H1 (cell line): ENCODE measurements around the gene ACVRL1. TPM values are rescaled to one million over a fixed set of nuclear protein-coding genes. Genes with fewer than 3 reads are reported as not detected.

Experiments
- CTCF ChIA-PET: fragments of 300-600 bp; sonication (Branson Sonifier 250); formaldehyde crosslinking; loops from one replicate; lab custom pipeline; 2021; ENCODE audit not compliant: partially characterized antibody; lab: Charles Lee
- POLR2A ChIA-PET: fragments of 300-600 bp; sonication (Branson Sonifier 250); formaldehyde crosslinking; loops from one replicate; lab custom pipeline; 2021; ENCODE audit warnings: inconsistent platforms; ENCODE audit not compliant: partially characterized antibody; lab: Charles Lee
- DNase-seq, 2 experiments: peaks; one replicate each; pipeline versions ENCODE4 v3.0.0 to v3.0.0-alpha.2; 2010 to 2022; ENCODE audit warnings: low spot score in 2 of 2, low read depth in 1 of 2, mixed read lengths in 1 of 2
- FAIRE-seq: peaks from 2 replicates; lab custom pipeline; 2011; peaks lifted over from hg19 to GRCh38; lab: Jason Lieb, UNC
- H2AFZ ChIP-seq: 2 replicates; pipeline ENCODE4 v1.8.1; 2012; ENCODE audit warnings: low read length, inconsistent platforms
- H2AK5ac ChIP-seq: 2 replicates; pipeline ENCODE4 v1.6.1; 2013; ENCODE audit warnings: low read depth, low read length
- H2BK120ac ChIP-seq: replicated peaks from 2 replicates; pipeline ENCODE3; 2013; ENCODE audit warnings: low read depth, low read length, inconsistent platforms
- H2BK12ac ChIP-seq: 2 replicates; pipeline ENCODE4 v1.6.1; 2013; ENCODE audit warnings: low read depth, low read length
- H2BK15ac ChIP-seq: 2 replicates; pipeline ENCODE4 v1.6.1; 2013; ENCODE audit warnings: low read length
- H2BK20ac ChIP-seq: 2 replicates; pipeline ENCODE4 v1.6.1; 2013; ENCODE audit warnings: low read length
- H2BK5ac ChIP-seq: 2 replicates; pipeline ENCODE4 v1.6.1; 2013; ENCODE audit warnings: low read depth, low read length
- H3K14ac ChIP-seq: 2 replicates; pipeline ENCODE4 v1.6.1; 2013; ENCODE audit warnings: inconsistent platforms; ENCODE audit not compliant: insufficient read length
- H3K18ac ChIP-seq: 2 replicates; pipeline ENCODE4 v1.6.1; 2013; ENCODE audit warnings: low read length; ENCODE audit errors: extremely low read depth
- H3K23ac ChIP-seq: 2 replicates; pipeline ENCODE4 v1.6.1; 2013; ENCODE audit warnings: inconsistent platforms; ENCODE audit not compliant: insufficient read length
- H3K23me2 ChIP-seq: 2 replicates; pipeline ENCODE4 v1.6.1; 2013; ENCODE audit warnings: low read depth, low read length
- H3K27ac ChIP-seq: 2 replicates; pipeline ENCODE4 v1.6.1; 2011; ENCODE audit warnings: low read depth, low read length, inconsistent platforms
- H3K27me3 ChIP-seq, 4 experiments: replicated peaks in 1 of 4; 1 replicate in 1 of 4; 2 replicates in 3 of 4; pipeline versions ENCODE4 v1.6.1 to v1.8.1; 2011 to 2013; ENCODE audit warnings: low read length in 3 of 4, mild to moderate bottlenecking in 3 of 4, inconsistent platforms in 2 of 4, mixed read lengths in 2 of 4, moderate library complexity in 1 of 4; ENCODE audit not compliant: control insufficient read depth in 3 of 4, insufficient read depth in 3 of 4; ENCODE audit errors: extremely low read depth in 1 of 4
- H3K36me3 ChIP-seq, 4 experiments: 2 replicates each; pipeline versions ENCODE4 v1.6.1 to v1.8.1; 2011 to 2013; ENCODE audit warnings: mild to moderate bottlenecking in 4 of 4, low read length in 3 of 4, moderate library complexity in 2 of 4, control low read depth in 1 of 4, inconsistent platforms in 1 of 4; ENCODE audit not compliant: insufficient read depth in 4 of 4, control insufficient read depth in 2 of 4
- H3K4ac ChIP-seq: replicated peaks from 2 replicates; pipeline ENCODE3; 2013; ENCODE audit warnings: low read length, low read depth, mixed read lengths, inconsistent platforms; ENCODE audit not compliant: insufficient read length
- H3K4me1 ChIP-seq, 4 experiments: replicated peaks in 1 of 4; 1 replicate in 1 of 4; 2 replicates in 3 of 4; pipeline versions ENCODE4 v1.6.1 to v1.8.1; 2011 to 2013; ENCODE audit warnings: low read length in 3 of 4, inconsistent platforms in 2 of 4, mixed read lengths in 1 of 4; ENCODE audit not compliant: insufficient read depth in 4 of 4, control insufficient read depth in 3 of 4
- H3K4me2 ChIP-seq, 2 experiments: 2 replicates each; pipeline versions ENCODE4 v1.6.1 to v1.8.1; 2011 to 2013; ENCODE audit warnings: low read depth in 2 of 2, low read length in 2 of 2, control low read depth in 1 of 2, inconsistent platforms in 1 of 2, mild to moderate bottlenecking in 1 of 2; ENCODE audit not compliant: insufficient read depth in 1 of 2
- H3K4me3 ChIP-seq, 4 experiments: fragments of 200-600, 300-600 bp in 1 of 4; sonication (generic), shearing (Covaris generic), sonication (Bioruptor Twin) in 1 of 4; 2 replicates each; pipeline versions ENCODE4 v1.5.1 to v1.8.1; 2011 to 2016; ENCODE audit warnings: low read length in 4 of 4, low read depth in 3 of 4, control low read depth in 2 of 4, inconsistent platforms in 2 of 4, mild to moderate bottlenecking in 2 of 4, mixed read lengths in 1 of 4, moderate library complexity in 1 of 4; ENCODE audit not compliant: insufficient read depth in 2 of 4; ENCODE audit errors: extremely low read depth in 1 of 4
- H3K56ac ChIP-seq: replicated peaks from 2 replicates; pipeline ENCODE3; 2013; ENCODE audit warnings: low read depth, mild to moderate bottlenecking, mixed read lengths, low read length, inconsistent platforms; ENCODE audit not compliant: insufficient read length
- H3K79me1 ChIP-seq: 2 replicates; pipeline ENCODE4 v1.6.1; 2013; ENCODE audit warnings: low read depth, low read length, control low read depth
- H3K79me2 ChIP-seq, 2 experiments: 2 replicates each; pipeline versions ENCODE4 v1.6.1 to v1.8.1; 2012 to 2013; ENCODE audit warnings: low read length in 2 of 2, mild to moderate bottlenecking in 2 of 2, inconsistent platforms in 1 of 2; ENCODE audit not compliant: insufficient read depth in 2 of 2, control insufficient read depth in 1 of 2
- H3K9ac ChIP-seq, 4 experiments: replicated peaks in 1 of 4; 1 replicate in 1 of 4; 2 replicates in 3 of 4; pipeline versions ENCODE4 v1.6.1 to v1.8.1; 2011 to 2013; ENCODE audit warnings: low read depth in 3 of 4, low read length in 3 of 4, control low read depth in 2 of 4, mild to moderate bottlenecking in 2 of 4, moderate library complexity in 2 of 4, inconsistent platforms in 1 of 4; ENCODE audit errors: extremely low read depth in 1 of 4
- H3K9me3 ChIP-seq, 2 experiments: 2 replicates each; pipeline versions ENCODE4 v1.6.1 to v1.8.1; 2012 to 2013; ENCODE audit warnings: mild to moderate bottlenecking in 2 of 2, moderate library complexity in 2 of 2, control low read depth in 1 of 2, inconsistent platforms in 1 of 2, low read depth in 1 of 2, low read length in 1 of 2, mixed read lengths in 1 of 2; ENCODE audit not compliant: insufficient read depth in 2 of 2
- H4K20me1 ChIP-seq, 2 experiments: replicated peaks in 1 of 2; 2 replicates each; pipeline versions ENCODE3 to v1.8.1; 2011 to 2013; ENCODE audit warnings: inconsistent platforms in 2 of 2, low read length in 2 of 2, mild to moderate bottlenecking in 1 of 2; ENCODE audit not compliant: insufficient read depth in 2 of 2, control insufficient read depth in 1 of 2
- H4K5ac ChIP-seq: 2 replicates; pipeline ENCODE4 v1.6.1; 2013; ENCODE audit warnings: low read length, low read depth, mixed read lengths, inconsistent platforms; ENCODE audit not compliant: insufficient read length
- H4K8ac ChIP-seq: 2 replicates; pipeline ENCODE4 v1.8.0; 2013; ENCODE audit warnings: mild to moderate bottlenecking, moderate library complexity, low read length, inconsistent platforms; ENCODE audit not compliant: insufficient read depth; ENCODE audit errors: extremely low read depth
- H4K91ac ChIP-seq: replicated peaks from 2 replicates; pipeline ENCODE3; 2013; ENCODE audit warnings: low read length, mixed read lengths, inconsistent platforms; ENCODE audit not compliant: insufficient read length
- KDM5A ChIP-seq: fragments of 200-600 bp; IDR thresholded peaks from 2 replicates; pipeline ENCODE4 v1.7.1; 2012; ENCODE audit warnings: mild to moderate bottlenecking, low read length, inconsistent platforms, mixed read lengths
- USF2 ChIP-seq: IDR thresholded peaks from 2 replicates; pipeline ENCODE4 v1.6.1; 2011; ENCODE audit warnings: low read length, improper control_type of control experiment
- WGBS, 2 experiments: shearing (Covaris generic) in 1 of 2; methylation state at CpG; one replicate each; pipeline versions ENCODE4 v1.1.6 to v1.1.7; 2013 to 2015; ENCODE audit warnings: low lambda C conversion rate in 2 of 2, mixed read lengths in 2 of 2, inconsistent platforms in 1 of 2, low coverage in 1 of 2, missing lambda C conversion rate in 1 of 2; ENCODE audit not compliant: insufficient replicate concordance in 2 of 2, insufficient coverage in 1 of 2, insufficient read length in 1 of 2; ENCODE audit errors: extremely low coverage in 1 of 2, missing lambda C conversion rate in 1 of 2; 5-methylcytosine and 5-hydroxymethylcytosine counted together
- polyA plus RNA-seq, 7 experiments: library from polyadenylated mRNA; depleted of rRNA in 3 of 7; stranded (reverse) in 5 of 7; unstranded in 2 of 7; fragments of >200 nt in 5 of 7; fragments of 200-250 nt in 2 of 7; gene quantifications; 1 replicate in 5 of 7; 2 replicates in 1 of 7; 4 replicates in 1 of 7; pipeline versions ENCODE4 v1.2.1 to v1.2.3, GENCODE V29; 2011 to 2013; ENCODE audit warnings: missing spikeins in 2 of 7, mixed read lengths in 2 of 7
- total RNA-seq: library from RNA; stranded (reverse); fragmentation: NEBNext Ultra II Directional; extraction: Animal tissue kit (Norgen Biotek cat#: 25700); gene quantifications from 2 replicates; pipeline ENCODE4 v1.2.1, GENCODE V29; 2021

Gene ACVRL1
- total and polyA plus RNA-seq, 2 of the 8 experiments (the other 6 are each of a cell fraction or from before 2014, with no cell fraction given) = 0.09 to 0.35 TPM

- no peak overlapping the region for H3K56ac ChIP-seq
- H4K20me1 ChIP-seq = no peaks in the 10 kb centered on the region
- H4K5ac ChIP-seq = no peak overlapping the region
- ChIA-PET POLR2A (interaction anchor here (2.1 kb wide), 1 partner anchor 22 kb away, joined by 7 read pairs; no protein-coding TSS in a partner anchor), CTCF (interaction anchor here (0.7 to 9.1 kb wide), 12 partner anchors 9 to 137 kb away, joined by 3 to 120 read pairs (median 3); a partner anchor contains a TSS)
- H3K79me2 ChIP-seq = no peaks in the 10 kb centered on the region
- H2AFZ ChIP-seq = peak overlapping the region; percentile 60
- H3K4me3 ChIP-seq = no peak overlapping the region
- H4K91ac ChIP-seq = no peak overlapping the region
- H3K4me1 ChIP-seq = peaks cover 0 to 12% (median 5%) of the 10 kb centered on the region in 4 experiments; a peak in 6 of 7 replicates
- no peak overlapping the region for H3K27ac ChIP-seq
- no peak overlapping the region for H2BK120ac ChIP-seq
- no peak overlapping the region for H3K9ac ChIP-seq
- H3K23ac ChIP-seq = no peak overlapping the region
- no peak overlapping the region for H3K4me2 ChIP-seq
- FAIRE-seq = no peak
- no peak overlapping the region for H2BK20ac ChIP-seq
- TF ChIP-seq KDM5A (no peak), USF2 (0 out of 2 replicates have a peak, but pooled peaks have one; percentile 62)
- no peaks in the 10 kb centered on the region for H3K23me2 ChIP-seq
- no peak overlapping the region; the same call in 1 of the 2 replicates for H4K8ac ChIP-seq
- no peak overlapping the region for H2BK5ac ChIP-seq
- 0 out of 2 replicates have a peak overlapping the region, but pooled peaks have one; percentile 25 for H3K18ac ChIP-seq
- WGBS, 2 experiments = 84% methylated on average over 10 of the region's 10 CpGs; no CpG with 5 or more reads in 1 of the 2 experiments
- H3K36me3 ChIP-seq = no peaks in the 10 kb centered on the region
- no peak overlapping the region for H3K4ac ChIP-seq
- no peak overlapping the region for H2AK5ac ChIP-seq
- 0 out of 2 replicates have a peak overlapping the region, but pooled peaks have one; percentile 83 for H2BK15ac ChIP-seq
- H3K79me1 ChIP-seq = no peaks in the 10 kb centered on the region
- DNase-seq = no peak
- no peaks in the 10 kb centered on the region for H3K9me3 ChIP-seq
- H2BK12ac ChIP-seq = no peak overlapping the region
- H3K27me3 ChIP-seq = peaks cover 0 to 10% (median 6%) of the 10 kb centered on the region in 4 experiments; a peak in 3 of 7 replicates
- H3K14ac ChIP-seq = no peak overlapping the region
These were observed 21.1 kb upstream of the ACVRL1 start for GRCh38 chr12:51886021-51886710.
